ENCODE data around the gene CYTH4.

CYTH4 gene

GRCh38 chr22:37345863-37346504, 63.7 kb downstream of the CYTH4 start:
- no peak for FAIRE-seq
- DNase-seq (ENCODE audit: insufficient read length, low spot score), result no peak
- no peak for TF ChIP-seq CTCF (IDR thresholded peaks at IDR 0.05; ENCODE audit: insufficient read depth, missing control alignments)

GRCh38 chr22:37346505-37346895, 64.2 kb downstream of the CYTH4 start:
- no peak for TF ChIP-seq CTCF (IDR thresholded peaks at IDR 0.05; ENCODE audit: insufficient read depth, missing control alignments)
- FAIRE-seq, result no peak
- no peak for DNase-seq (ENCODE audit: insufficient read length, low spot score)

GRCh38 chr22:37349043-37349814, 66.9 kb downstream of the CYTH4 start:
- FAIRE-seq, result no peak
- TF ChIP-seq CTCF (IDR thresholded peaks at IDR 0.05; ENCODE audit: insufficient read depth, missing control alignments), result no peak
- DNase-seq (ENCODE audit: insufficient read length, low spot score), result no peak

GRCh38 chr22:37351232-37351631, 68.9 kb downstream of the CYTH4 start:
- no peak for TF ChIP-seq CTCF (IDR thresholded peaks at IDR 0.05; ENCODE audit: insufficient read depth, missing control alignments)
- no peak for FAIRE-seq
- DNase-seq (ENCODE audit: insufficient read length, low spot score), result no peak

GRCh38 chr22:37352481-37352880, 70.2 kb downstream of the CYTH4 start:
- FAIRE-seq (no peak), DNase-seq (ENCODE audit: insufficient read length, low spot score) (no peak)
- TF ChIP-seq CTCF (IDR thresholded peaks at IDR 0.05; ENCODE audit: insufficient read depth, missing control alignments), result no peak

- DNase-seq (ENCODE audit: insufficient read length, low spot score) (no peak), FAIRE-seq (no peak)
- TF ChIP-seq CTCF (IDR thresholded peaks at IDR 0.05; ENCODE audit: insufficient read depth, missing control alignments), result no peak
These were observed 71.5 kb downstream of the CYTH4 start for GRCh38 chr22:37353839-37354238.

GRCh38 chr22:37354261-37354660, 72.0 kb downstream of the CYTH4 start:
- FAIRE-seq, result no peak
- TF ChIP-seq CTCF (IDR thresholded peaks at IDR 0.05; ENCODE audit: insufficient read depth, missing control alignments), result no peak
- DNase-seq (ENCODE audit: insufficient read length, low spot score), result no peak
